ENCODE data around the gene GPR37L1.
"Not testable (repeated sequence)": the region's sequence is repeated elsewhere in the genome, so short reads cannot be mapped to it uniquely, and the experiment has no call there.

GPR37L1 gene

GRCh38 chr1:202140833-202141232 is 18.1 kb downstream of the GPR37L1 start:
- Histone ChIP-seq H3K27me3 (replicated peaks; ENCODE audit: control insufficient read depth, insufficient read depth, low read length) (no peaks in the 10 kb centered on the region), H3K36me3 (ENCODE audit: control insufficient read depth, insufficient read depth, low read length, severe bottlenecking) (peaks cover 11% of the 10 kb centered on the region), H3K9me3 (ENCODE audit: control insufficient read depth, low read length) (no peaks in the 10 kb centered on the region), H3K9ac (ENCODE audit: low read length) (no peak overlapping the region), H3K4me1 (ENCODE audit: control insufficient read depth, insufficient read depth, low read length) (peaks cover 16% of the 10 kb centered on the region), H3K4me3 (ENCODE audit: low read length) (no peak overlapping the region)
- DNase-seq (ENCODE audit: low read depth) = no peak

- not testable (repeated sequence) for H3K9ac ChIP-seq (ENCODE audit: low read length); H3K27me3 ChIP-seq (replicated peaks; ENCODE audit: control insufficient read depth, insufficient read depth, low read length); H3K9me3 ChIP-seq (ENCODE audit: control insufficient read depth, low read length); DNase-seq (ENCODE audit: low read depth); H3K4me3 ChIP-seq (ENCODE audit: low read length); H3K36me3 ChIP-seq (ENCODE audit: control insufficient read depth, insufficient read depth, low read length, severe bottlenecking)
- peaks cover 16% of the 10 kb centered on the region for H3K4me1 ChIP-seq (ENCODE audit: control insufficient read depth, insufficient read depth, low read length)
These were observed 18.8 kb downstream of the GPR37L1 start for GRCh38 chr1:202141468-202141867.

DNA sequence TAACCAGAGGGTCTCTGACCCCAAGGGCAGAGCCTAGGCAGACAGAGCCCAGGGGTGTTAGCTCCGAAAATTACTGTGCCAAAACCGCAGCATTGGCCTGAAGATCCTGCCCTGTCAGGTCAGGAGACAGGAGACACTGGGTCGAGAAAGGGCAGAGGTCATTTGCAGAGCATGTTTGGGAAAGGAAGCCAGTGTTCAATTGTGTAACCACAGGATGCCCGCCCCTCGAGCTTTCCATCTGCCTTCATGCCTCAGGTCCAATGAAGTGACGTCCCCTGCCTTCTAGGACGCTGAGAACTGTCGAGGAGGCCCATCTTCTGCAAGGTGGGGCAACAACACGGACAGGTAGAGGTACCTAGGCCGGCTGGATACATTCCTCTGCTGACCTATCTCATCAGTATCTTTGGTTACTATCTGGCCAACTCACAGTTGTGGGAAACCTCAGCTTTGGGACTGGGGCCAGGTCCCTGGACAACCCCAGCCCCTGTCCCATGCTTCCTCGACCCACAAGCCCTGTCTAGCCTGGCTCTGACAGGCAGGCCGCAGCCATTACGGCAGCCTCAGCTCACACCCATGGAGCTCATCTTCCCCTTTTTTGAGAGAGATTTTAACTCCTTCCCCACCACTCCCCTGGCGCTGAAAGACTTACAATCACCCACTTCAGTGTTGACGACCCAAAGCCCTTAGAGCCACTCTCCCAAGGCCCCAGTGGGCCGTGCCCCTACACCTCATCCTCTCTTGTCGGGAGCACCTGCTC is 20.5 kb downstream of the GPR37L1 start:
- DNase-seq (ENCODE audit: low read depth) = peak; percentile 53
- peak overlapping the region; percentile 96 for H3K9ac ChIP-seq (ENCODE audit: low read length)
- H3K4me1 ChIP-seq (ENCODE audit: control insufficient read depth, insufficient read depth, low read length) = peaks cover 16% of the 10 kb centered on the region
- H3K9me3 ChIP-seq (ENCODE audit: control insufficient read depth, low read length) = no peaks in the 10 kb centered on the region
- H3K4me3 ChIP-seq (ENCODE audit: low read length) = peak overlapping the region; percentile 98
- H3K36me3 ChIP-seq (ENCODE audit: control insufficient read depth, insufficient read depth, low read length, severe bottlenecking) = no peaks in the 10 kb centered on the region
- H3K27me3 ChIP-seq (replicated peaks; ENCODE audit: control insufficient read depth, insufficient read depth, low read length) = no peaks in the 10 kb centered on the region

- Histone ChIP-seq H3K27me3 (replicated peaks; ENCODE audit: control insufficient read depth, insufficient read depth, low read length) (no peaks in the 10 kb centered on the region), H3K4me1 (ENCODE audit: control insufficient read depth, insufficient read depth, low read length) (peaks cover 16% of the 10 kb centered on the region), H3K9me3 (ENCODE audit: control insufficient read depth, low read length) (no peaks in the 10 kb centered on the region), H3K36me3 (ENCODE audit: control insufficient read depth, insufficient read depth, low read length, severe bottlenecking) (no peaks in the 10 kb centered on the region), H3K4me3 (ENCODE audit: low read length) (peak overlapping the region; percentile 98), H3K9ac (ENCODE audit: low read length) (peak overlapping the region; percentile 96)
- peak; percentile 67 for DNase-seq (ENCODE audit: low read depth)
These were observed 21.2 kb downstream of the GPR37L1 start for GRCh38 chr1:202143768-202144401.

DNA sequence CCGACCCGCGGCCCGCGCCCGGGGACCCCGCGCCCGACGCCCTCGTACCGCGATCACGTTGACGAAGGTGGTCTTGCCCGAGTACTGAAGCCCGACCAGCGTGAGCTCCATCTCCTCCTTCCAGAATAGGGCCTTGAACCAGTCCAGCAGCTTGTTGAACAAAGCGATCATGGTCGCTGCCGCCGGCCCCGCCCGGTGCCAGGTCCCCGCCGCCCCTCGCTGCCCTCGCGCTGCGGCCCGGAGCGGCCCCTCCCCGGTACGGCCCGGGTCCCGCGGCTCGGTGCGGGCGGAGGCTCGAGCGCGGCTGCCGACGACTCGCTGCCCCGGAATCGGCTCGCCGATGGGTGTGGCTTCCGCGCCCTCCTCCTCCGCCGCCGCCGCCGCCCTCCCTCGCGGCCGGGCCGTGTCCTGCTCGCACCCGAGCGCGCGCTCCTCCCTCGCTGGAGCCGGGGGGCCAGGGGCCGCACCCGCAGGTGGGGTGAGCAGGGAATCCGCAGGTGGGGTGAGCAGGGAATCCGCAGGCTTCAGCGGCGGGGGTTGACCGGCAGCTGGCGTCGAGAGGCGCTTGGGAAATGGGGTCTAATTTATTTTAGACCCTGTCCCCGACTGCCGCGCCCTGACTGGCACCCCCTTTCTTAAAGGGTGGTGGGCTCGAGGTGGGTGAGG is 21.8 kb downstream of the GPR37L1 start, which contains the start of gene ARL8A:
Gene ARL8A, minus strand, starts transcription at position 336 of the 666 bp plus-strand sequence. Its CDS starts 165 bp downstream, at position 171.
- H3K36me3 ChIP-seq (ENCODE audit: control insufficient read depth, insufficient read depth, low read length, severe bottlenecking) = no peaks in the 10 kb centered on the region
- no peaks in the 10 kb centered on the region for H3K9me3 ChIP-seq (ENCODE audit: control insufficient read depth, low read length)
- H3K4me1 ChIP-seq (ENCODE audit: control insufficient read depth, insufficient read depth, low read length) = peaks cover 16% of the 10 kb centered on the region
- peak within 1 kb of the TSS; percentile 98 for H3K4me3 ChIP-seq (ENCODE audit: low read length)
- H3K9ac ChIP-seq (ENCODE audit: low read length) = peak within 1 kb of the TSS; percentile 96
- no peaks in the 10 kb centered on the region for H3K27me3 ChIP-seq (replicated peaks; ENCODE audit: control insufficient read depth, insufficient read depth, low read length)
- DNase-seq (ENCODE audit: low read depth) = peak; percentile 81

GRCh38 chr1:202145068-202145743 is 22.5 kb downstream of the GPR37L1 start:
- Histone ChIP-seq H3K9me3 (ENCODE audit: control insufficient read depth, low read length) (no peaks in the 10 kb centered on the region), H3K27me3 (replicated peaks; ENCODE audit: control insufficient read depth, insufficient read depth, low read length) (no peaks in the 10 kb centered on the region), H3K9ac (ENCODE audit: low read length) (peak overlapping the region; percentile 96), H3K4me3 (ENCODE audit: low read length) (peak overlapping the region; percentile 98), H3K4me1 (ENCODE audit: control insufficient read depth, insufficient read depth, low read length) (peaks cover 16% of the 10 kb centered on the region), H3K36me3 (ENCODE audit: control insufficient read depth, insufficient read depth, low read length, severe bottlenecking) (no peaks in the 10 kb centered on the region)
- DNase-seq (ENCODE audit: low read depth) = peak; percentile 29

DNA sequence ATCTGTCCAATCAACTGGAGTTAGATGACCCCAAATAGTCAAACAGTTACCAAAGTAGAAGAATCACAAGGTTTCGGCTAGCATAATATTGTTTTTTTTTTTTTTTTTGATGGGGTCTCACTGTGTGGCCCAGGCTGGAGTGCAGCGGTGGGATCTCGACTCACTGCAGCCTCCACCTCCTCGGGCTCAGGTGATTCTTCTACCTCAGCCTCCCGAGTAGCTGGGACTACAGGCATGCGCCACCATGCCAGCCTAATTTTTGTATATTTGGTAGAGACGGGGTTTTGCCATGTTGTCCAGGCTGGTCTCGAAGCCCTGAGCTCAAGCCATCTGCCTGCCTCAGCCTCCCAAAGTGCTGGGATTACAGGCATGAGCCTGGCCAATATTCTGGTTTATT is 23.0 kb downstream of the GPR37L1 start:
- Histone ChIP-seq H3K4me1 (ENCODE audit: control insufficient read depth, insufficient read depth, low read length) (peaks cover 16% of the 10 kb centered on the region), H3K4me3 (ENCODE audit: low read length) (peak overlapping the region; percentile 98), H3K9ac (ENCODE audit: low read length) (peak overlapping the region; percentile 96)
- DNase-seq (ENCODE audit: low read depth); H3K36me3 ChIP-seq (ENCODE audit: control insufficient read depth, insufficient read depth, low read length, severe bottlenecking); H3K9me3 ChIP-seq (ENCODE audit: control insufficient read depth, low read length); H3K27me3 ChIP-seq (replicated peaks; ENCODE audit: control insufficient read depth, insufficient read depth, low read length): not testable (repeated sequence)

DNA sequence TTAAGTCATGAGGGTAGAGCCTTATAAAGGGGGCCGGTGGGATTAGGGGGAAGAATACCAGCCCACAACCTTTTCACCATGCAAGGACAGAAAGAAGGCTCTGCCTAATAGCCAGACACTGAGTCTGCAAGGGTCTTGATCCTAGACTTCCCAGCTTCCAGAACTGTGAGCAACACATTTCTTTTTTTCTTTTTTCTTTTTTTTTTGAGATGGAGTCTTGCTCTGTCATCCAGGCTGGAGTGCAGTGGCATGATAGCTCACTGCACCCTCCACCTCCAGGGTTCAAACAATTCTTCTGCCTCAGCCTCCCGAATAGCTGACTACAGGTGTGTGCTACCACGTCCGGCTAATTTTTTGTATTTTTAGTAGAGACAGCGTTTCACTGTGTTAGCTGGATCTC is 23.6 kb downstream of the GPR37L1 start:
- H3K4me1 ChIP-seq (ENCODE audit: control insufficient read depth, insufficient read depth, low read length) = peaks cover 16% of the 10 kb centered on the region
- no peak for DNase-seq (ENCODE audit: low read depth)
- no peak overlapping the region for H3K9ac ChIP-seq (ENCODE audit: low read length)
- no peaks in the 10 kb centered on the region for H3K36me3 ChIP-seq (ENCODE audit: control insufficient read depth, insufficient read depth, low read length, severe bottlenecking)
- H3K4me3 ChIP-seq (ENCODE audit: low read length) = no peak overlapping the region
- H3K9me3 ChIP-seq (ENCODE audit: control insufficient read depth, low read length) = no peaks in the 10 kb centered on the region
- H3K27me3 ChIP-seq (replicated peaks; ENCODE audit: control insufficient read depth, insufficient read depth, low read length) = no peaks in the 10 kb centered on the region

- Histone ChIP-seq H3K4me1 (ENCODE audit: control insufficient read depth, insufficient read depth, low read length) (peaks cover 16% of the 10 kb centered on the region), H3K9me3 (ENCODE audit: control insufficient read depth, low read length) (no peaks in the 10 kb centered on the region), H3K4me3 (ENCODE audit: low read length) (no peak overlapping the region), H3K27me3 (replicated peaks; ENCODE audit: control insufficient read depth, insufficient read depth, low read length) (no peaks in the 10 kb centered on the region), H3K9ac (ENCODE audit: low read length) (no peak overlapping the region), H3K36me3 (ENCODE audit: control insufficient read depth, insufficient read depth, low read length, severe bottlenecking) (no peaks in the 10 kb centered on the region)
- no peak for DNase-seq (ENCODE audit: low read depth)
These were observed 24.3 kb downstream of the GPR37L1 start for GRCh38 chr1:202146993-202147392.

DNA sequence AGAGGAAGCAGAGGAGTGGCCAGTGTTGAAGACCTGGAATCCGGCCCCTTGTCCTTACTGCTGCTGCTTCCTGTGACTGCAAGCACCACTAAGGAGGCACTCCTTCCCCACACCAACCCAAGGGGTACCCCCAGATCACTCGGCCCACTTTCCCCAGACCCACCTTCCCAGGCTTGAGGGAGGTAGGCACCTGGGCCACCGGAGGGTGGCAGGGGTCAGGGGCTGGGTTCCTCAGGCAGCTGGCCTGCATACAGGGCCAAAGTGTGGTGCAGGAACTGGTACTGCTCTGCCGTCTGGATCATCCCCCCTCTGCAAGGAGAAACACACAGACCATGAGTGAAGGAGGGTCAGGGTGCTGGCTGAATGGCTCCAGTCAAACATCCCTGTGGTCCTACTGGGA is 25.7 kb downstream of the GPR37L1 start:
- H3K4me1 ChIP-seq (ENCODE audit: control insufficient read depth, insufficient read depth, low read length) = peaks cover 5% of the 10 kb centered on the region
- no peaks in the 10 kb centered on the region for H3K36me3 ChIP-seq (ENCODE audit: control insufficient read depth, insufficient read depth, low read length, severe bottlenecking)
- H3K4me3 ChIP-seq (ENCODE audit: low read length) = no peak overlapping the region
- H3K9me3 ChIP-seq (ENCODE audit: control insufficient read depth, low read length) = no peaks in the 10 kb centered on the region
- H3K9ac ChIP-seq (ENCODE audit: low read length) = no peak overlapping the region
- no peak for DNase-seq (ENCODE audit: low read depth)
- H3K27me3 ChIP-seq (replicated peaks; ENCODE audit: control insufficient read depth, insufficient read depth, low read length) = peaks cover 2% of the 10 kb centered on the region

DNA sequence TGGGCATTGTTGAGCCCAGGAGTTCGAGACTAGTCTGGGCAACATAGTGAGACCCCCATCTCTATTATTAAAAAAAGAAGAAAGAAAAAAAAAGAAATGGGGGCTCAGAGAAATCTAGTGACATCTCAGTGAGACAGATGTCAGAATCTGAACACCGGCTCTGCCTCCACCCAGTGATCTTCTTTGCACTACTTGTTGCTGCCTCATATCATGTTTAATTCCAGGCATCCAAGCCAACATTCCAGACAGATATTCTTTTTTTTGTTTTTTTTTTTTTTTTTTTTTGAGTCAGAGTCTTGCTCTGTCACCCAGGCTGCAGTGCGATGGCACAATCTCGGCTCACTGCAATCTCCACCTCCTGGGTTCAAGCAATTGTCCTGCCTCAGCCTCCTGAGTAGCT is 26.8 kb downstream of the GPR37L1 start:
- Histone ChIP-seq H3K9me3 (ENCODE audit: control insufficient read depth, low read length) (no peaks in the 10 kb centered on the region), H3K4me3 (ENCODE audit: low read length) (no peak overlapping the region), H3K4me1 (ENCODE audit: control insufficient read depth, insufficient read depth, low read length) (peaks cover 6% of the 10 kb centered on the region), H3K9ac (ENCODE audit: low read length) (no peak overlapping the region), H3K36me3 (ENCODE audit: control insufficient read depth, insufficient read depth, low read length, severe bottlenecking) (no peaks in the 10 kb centered on the region), H3K27me3 (replicated peaks; ENCODE audit: control insufficient read depth, insufficient read depth, low read length) (peaks cover 7% of the 10 kb centered on the region)
- peak; percentile 35 for DNase-seq (ENCODE audit: low read depth)

Measured in adipocyte (in vitro differentiated cells).